Right lobe of liver (tissue), 4 donors: ENCODE results near the gene IFI27L1.

Experiments
- CTCF ChIP-seq, 4 donors: fragments of 200-600 bp in 3 of 4; fragments of 450-650 bp in 1 of 4; IDR thresholded peaks; one replicate each; pipeline versions ENCODE4 v1.5.1 to v1.8.0; 2016 to 2022; ENCODE audit warnings: antibody characterized with exemption in 4 of 4, mild to moderate bottlenecking in 2 of 4
- POLR2A ChIP-seq: fragments of 450-650 bp; IDR thresholded peaks from one replicate; pipeline ENCODE4 v1.6.1; 2017; ENCODE audit warnings: antibody characterized with exemption, mild to moderate bottlenecking
- donor health status: DM: no; HTN: no; CAD: no.
- donor health status: DM: no; HTN: no; CAD: no.
- donor health status: DM: no; HTN: yes; CAD: no.

- TF ChIP-seq CTCF (IDR thresholded peaks at IDR 0.05) (peak; percentile 11 to 30 (median 24)), POLR2A (no peak)
Measured at GRCh38 chr14:94051115-94051514, 30.0 kb upstream of the IFI27L1 start.
